Measurements from ENCODE around the gene ARL4C.

The ARL4C gene

DNA sequence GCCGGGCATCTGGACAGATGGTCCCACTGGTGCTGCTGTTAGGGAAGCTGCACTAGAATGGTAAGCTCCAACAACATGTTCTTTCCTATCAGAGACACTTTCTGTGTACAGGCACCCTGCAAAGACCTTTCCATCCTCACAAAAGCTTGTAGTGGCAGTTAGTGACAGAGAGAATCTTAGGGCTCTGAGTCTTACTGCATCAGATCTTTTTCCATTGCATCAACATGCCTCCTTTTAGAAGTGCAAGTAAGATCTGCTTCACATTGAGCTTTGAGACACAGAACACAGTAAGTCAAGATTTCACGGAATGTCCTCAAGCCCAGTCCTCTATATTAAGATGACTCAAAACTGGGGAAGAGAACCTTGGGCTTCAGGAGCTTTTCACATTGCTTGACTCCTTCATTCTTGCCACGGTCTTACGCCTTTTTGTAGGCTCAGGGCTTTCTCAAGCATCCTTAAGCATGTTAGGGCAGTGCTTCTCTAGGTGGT is 52.6 kb downstream of the ARL4C start:
- DNase-seq = no peak

Measured in NCI-H1092 (cell line).